Measurements from ENCODE around the gene LLGL2. TPM values are rescaled to one million over a fixed set of nuclear protein-coding genes. Genes with fewer than 3 reads are reported as not detected.

LLGL2 gene
- total RNA-seq, 1 donor from 2014 or later, result 90.6 TPM

- Mint-ChIP-seq H3K27ac (peak overlapping the region; percentile 70), H3K4me3 (no peak overlapping the region), H3K4me1 (ENCODE audit: unreplicated experiment) (peaks cover 13% of the 10 kb centered on the region), H3K36me3 (peaks cover 6% of the 10 kb centered on the region), H3K9me3 (no peaks in the 10 kb centered on the region), H3K27me3 (no peaks in the 10 kb centered on the region)
- TF ChIP-seq CTCF (conservative IDR thresholded peaks at IDR 0.05), result no peak
- no peak for DNase-seq (ENCODE audit: extremely low spot score, unreplicated experiment)
Observed at GRCh38 chr17:75566416-75566815, 40.9 kb downstream of the LLGL2 start.

- peaks cover 13% of the 10 kb centered on the region for H3K4me1 Mint-ChIP-seq (ENCODE audit: unreplicated experiment)
- peak overlapping the region; percentile 70 for H3K27ac Mint-ChIP-seq
- H3K9me3 Mint-ChIP-seq, result no peaks in the 10 kb centered on the region
- no peak for TF ChIP-seq CTCF (conservative IDR thresholded peaks at IDR 0.05)
- peaks cover 6% of the 10 kb centered on the region for H3K36me3 Mint-ChIP-seq
- H3K4me3 Mint-ChIP-seq, result no peak overlapping the region
- H3K27me3 Mint-ChIP-seq, result no peaks in the 10 kb centered on the region
- DNase-seq (ENCODE audit: extremely low spot score, unreplicated experiment), result no peak
Observed at GRCh38 chr17:75566834-75567233, 41.3 kb downstream of the LLGL2 start.

- H3K4me3 Mint-ChIP-seq, result no peak overlapping the region
- DNase-seq (ENCODE audit: extremely low spot score, unreplicated experiment), result no peak
- H3K36me3 Mint-ChIP-seq, result peaks cover 6% of the 10 kb centered on the region
- H3K9me3 Mint-ChIP-seq, result no peaks in the 10 kb centered on the region
- no peak overlapping the region for H3K27ac Mint-ChIP-seq
- H3K4me1 Mint-ChIP-seq (ENCODE audit: unreplicated experiment), result peaks cover 13% of the 10 kb centered on the region
- no peaks in the 10 kb centered on the region for H3K27me3 Mint-ChIP-seq
- no peak for TF ChIP-seq CTCF (conservative IDR thresholded peaks at IDR 0.05)
Observed at GRCh38 chr17:75568412-75569255, 43.1 kb downstream of the LLGL2 start.

- Mint-ChIP-seq H3K9me3 (no peaks in the 10 kb centered on the region), H3K4me3 (no peak overlapping the region), H3K27me3 (no peaks in the 10 kb centered on the region), H3K27ac (no peak overlapping the region), H3K4me1 (ENCODE audit: unreplicated experiment) (peaks cover 13% of the 10 kb centered on the region), H3K36me3 (peaks cover 6% of the 10 kb centered on the region)
- no peak for DNase-seq (ENCODE audit: extremely low spot score, unreplicated experiment)
- no peak for TF ChIP-seq CTCF (conservative IDR thresholded peaks at IDR 0.05)
Observed at GRCh38 chr17:75570034-75570676, 44.7 kb downstream of the LLGL2 start.

- H3K4me1 Mint-ChIP-seq (ENCODE audit: unreplicated experiment), result peaks cover 12% of the 10 kb centered on the region
- H3K36me3 Mint-ChIP-seq, result peaks cover 6% of the 10 kb centered on the region
- H3K9me3 Mint-ChIP-seq, result no peaks in the 10 kb centered on the region
- H3K4me3 Mint-ChIP-seq, result no peak overlapping the region
- no peak for TF ChIP-seq CTCF (conservative IDR thresholded peaks at IDR 0.05)
- no peak overlapping the region for H3K27ac Mint-ChIP-seq
- no peak for DNase-seq (ENCODE audit: extremely low spot score, unreplicated experiment)
- H3K27me3 Mint-ChIP-seq, result no peaks in the 10 kb centered on the region
Observed at GRCh38 chr17:75570772-75571171, 45.3 kb downstream of the LLGL2 start.

All from type B pancreatic cell (in vitro differentiated cells).